HG03342 (cell line): ENCODE data around the gene SSNA1.

Experiments
- ATAC-seq: cut with Tn5 transposase; IDR thresholded peaks from one replicate; pipeline ENCODE4 v1.9.1; 2021; ENCODE audit warnings: mild to moderate bottlenecking, moderate library complexity; ENCODE audit not compliant: unreplicated experiment

Gene SSNA1

GRCh38 chr9:137180491-137180890, 8.0 kb upstream of the SSNA1 start:
- ATAC-seq: no peak

- no peak for ATAC-seq
Observed at GRCh38 chr9:137181680-137182079, 6.8 kb upstream of the SSNA1 start.

GRCh38 chr9:137182836-137183235, 5.6 kb upstream of the SSNA1 start:
- no peak for ATAC-seq

- ATAC-seq: no peak
Observed at GRCh38 chr9:137183980-137184595, 4.4 kb upstream of the SSNA1 start.

DNA sequence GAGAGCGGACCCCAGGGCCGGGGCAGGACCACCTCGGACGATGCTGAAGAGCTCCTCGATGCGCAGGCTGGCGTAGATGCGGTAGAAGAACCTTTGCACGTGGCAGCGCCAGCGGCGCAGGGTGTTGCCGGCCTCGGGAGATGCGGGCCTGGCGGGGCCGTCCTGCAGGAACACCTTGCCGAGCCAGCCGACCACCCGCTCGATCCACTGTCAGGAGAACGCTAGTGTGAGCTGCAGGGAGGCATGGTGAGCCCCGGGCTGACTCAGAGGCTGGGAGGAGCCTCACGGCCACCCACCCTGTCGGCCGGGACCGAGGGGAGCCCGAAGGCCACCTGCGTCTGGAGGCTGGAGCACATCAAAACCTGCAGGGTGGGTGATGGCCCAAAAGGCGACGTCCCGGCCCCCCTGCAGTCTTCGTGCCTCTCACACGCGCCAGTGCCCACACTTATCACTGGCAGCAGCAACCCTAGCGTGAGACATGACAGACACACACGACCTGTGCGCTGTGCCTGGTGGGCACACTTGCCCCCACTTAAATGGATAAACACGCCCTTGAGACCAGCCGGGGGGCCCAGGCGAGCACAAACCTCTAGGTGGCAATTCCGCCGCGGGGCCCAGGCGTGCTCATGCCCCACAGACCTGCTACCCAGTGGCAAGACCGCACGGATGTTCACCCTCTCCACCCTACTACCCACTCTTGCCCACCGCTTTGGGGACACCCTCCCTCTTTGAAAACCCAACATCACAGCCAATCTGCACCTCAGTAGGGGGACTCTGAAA, 3.4 kb upstream of the SSNA1 start:
- ATAC-seq: no peak

DNA sequence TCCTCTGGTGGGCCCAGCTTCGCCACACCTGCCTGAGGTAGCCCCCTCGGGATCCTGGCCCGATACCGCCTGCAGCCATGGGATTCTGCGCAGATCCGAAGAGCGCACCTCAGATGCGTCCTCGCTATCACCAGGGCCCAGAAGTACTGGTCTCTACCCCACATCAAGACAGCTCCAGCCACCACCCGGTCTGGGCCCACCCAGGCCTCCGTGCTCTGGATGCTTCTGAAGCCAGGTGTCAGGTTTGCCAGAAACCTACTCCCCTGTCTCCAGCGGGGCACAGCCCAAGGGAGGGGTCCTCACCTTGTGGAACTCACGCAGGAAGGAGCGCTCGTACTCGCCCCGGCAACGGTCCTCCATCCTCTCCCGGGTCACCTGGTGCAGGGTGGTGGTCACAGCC, 2.6 kb upstream of the SSNA1 start:
- ATAC-seq: no peak

DNA sequence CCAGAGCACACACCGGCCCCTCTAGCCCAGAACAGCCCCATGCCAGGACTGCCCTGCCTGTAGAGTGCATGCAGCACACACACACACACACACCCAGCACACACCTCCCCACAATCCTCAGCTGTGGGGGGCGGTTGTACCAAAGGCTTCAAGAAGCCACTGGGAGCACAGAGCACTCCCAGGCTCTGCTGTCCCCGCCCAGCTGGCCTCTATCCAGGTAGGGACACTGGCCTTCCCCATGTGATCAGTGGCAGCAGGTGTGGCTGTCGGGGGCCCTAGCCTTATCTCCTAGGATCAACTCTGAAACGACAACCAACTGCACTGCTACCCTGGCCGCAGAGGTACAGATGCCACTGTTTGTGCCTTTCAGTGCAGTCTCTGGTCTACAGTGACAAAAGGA, 2.1 kb upstream of the SSNA1 start:
- no peak for ATAC-seq

- no peak for ATAC-seq
Observed at GRCh38 chr9:137187386-137187785, 1.1 kb upstream of the SSNA1 start.

- no peak for ATAC-seq
Observed at GRCh38 chr9:137188086-137188489, 388 bp upstream of the SSNA1 start.

GRCh38 chr9:137189297-137190295, 1.1 kb downstream of the SSNA1 start:
- no peak for ATAC-seq

GRCh38 chr9:137190315-137190856, 1.9 kb downstream of the SSNA1 start:
- ATAC-seq: no peak

DNA sequence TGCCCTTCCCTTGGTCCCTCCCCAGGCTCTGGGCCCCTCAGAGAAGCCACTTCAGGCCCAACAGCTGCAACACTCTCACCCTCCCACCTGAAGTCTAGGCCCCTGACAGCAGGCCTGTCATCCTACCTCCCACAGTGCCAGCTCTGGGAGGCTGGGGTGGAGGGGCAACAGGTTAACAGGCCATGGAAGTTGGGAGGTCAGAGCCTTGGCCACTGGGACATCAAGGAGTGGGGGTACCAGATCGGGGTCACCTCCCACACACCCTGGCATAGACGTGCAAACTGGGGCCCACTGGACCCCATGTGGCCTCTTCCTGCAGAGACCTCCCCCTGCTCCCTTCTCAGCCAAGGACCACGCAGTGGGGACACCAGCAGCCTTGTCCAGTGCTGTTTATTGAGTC, 2.8 kb downstream of the SSNA1 start:
- no peak for ATAC-seq

- no peak for ATAC-seq
Observed at GRCh38 chr9:137191691-137192447, 3.4 kb downstream of the SSNA1 start.

- no peak for ATAC-seq
Observed at GRCh38 chr9:137192448-137192780, 3.9 kb downstream of the SSNA1 start.

GRCh38 chr9:137192859-137193258, 4.4 kb downstream of the SSNA1 start:
- no peak for ATAC-seq

DNA sequence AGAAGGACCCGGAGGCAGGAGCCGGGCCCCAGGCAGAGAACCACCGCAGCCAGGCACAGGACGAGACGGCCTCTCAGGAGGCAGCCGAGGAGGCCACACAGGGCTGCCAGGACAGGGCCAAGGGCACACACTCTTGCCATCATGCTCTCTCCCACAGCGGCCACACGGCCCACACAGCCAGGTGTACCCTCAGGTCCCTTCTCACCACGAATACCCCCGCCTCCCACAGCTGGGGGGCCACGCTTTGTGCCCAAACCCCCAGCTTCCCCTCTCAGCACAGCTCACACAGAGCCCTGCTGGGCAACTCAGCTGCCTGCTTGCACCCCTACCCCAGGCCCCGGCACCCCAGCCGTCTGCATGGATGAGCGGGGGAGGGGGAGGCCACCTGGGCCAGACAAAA, 5.3 kb downstream of the SSNA1 start:
- no peak for ATAC-seq

GRCh38 chr9:137194388-137194787, 5.9 kb downstream of the SSNA1 start:
- ATAC-seq: no peak

GRCh38 chr9:137194909-137195308, 6.4 kb downstream of the SSNA1 start:
- no peak for ATAC-seq

- ATAC-seq: no peak
Observed at GRCh38 chr9:137195525-137196220, 7.2 kb downstream of the SSNA1 start.
